ENCODE data around the gene DHX35.

GRCh38 chr20:38979434-38979833 is 17.3 kb downstream of the DHX35 start:
- TF ChIP-seq EP300 (conservative IDR thresholded peaks at IDR 0.05; ENCODE audit: poor library complexity, severe bottlenecking) (no peak), POLR2AphosphoS5 (IDR thresholded peaks at IDR 0.05) (no peak), EZH2 (IDR thresholded peaks at IDR 0.05; ENCODE audit: borderline replicate concordance, insufficient read depth, low read length, poor library complexity, severe bottlenecking) (no peak)
- TF ChIP-seq, protein P1, sequence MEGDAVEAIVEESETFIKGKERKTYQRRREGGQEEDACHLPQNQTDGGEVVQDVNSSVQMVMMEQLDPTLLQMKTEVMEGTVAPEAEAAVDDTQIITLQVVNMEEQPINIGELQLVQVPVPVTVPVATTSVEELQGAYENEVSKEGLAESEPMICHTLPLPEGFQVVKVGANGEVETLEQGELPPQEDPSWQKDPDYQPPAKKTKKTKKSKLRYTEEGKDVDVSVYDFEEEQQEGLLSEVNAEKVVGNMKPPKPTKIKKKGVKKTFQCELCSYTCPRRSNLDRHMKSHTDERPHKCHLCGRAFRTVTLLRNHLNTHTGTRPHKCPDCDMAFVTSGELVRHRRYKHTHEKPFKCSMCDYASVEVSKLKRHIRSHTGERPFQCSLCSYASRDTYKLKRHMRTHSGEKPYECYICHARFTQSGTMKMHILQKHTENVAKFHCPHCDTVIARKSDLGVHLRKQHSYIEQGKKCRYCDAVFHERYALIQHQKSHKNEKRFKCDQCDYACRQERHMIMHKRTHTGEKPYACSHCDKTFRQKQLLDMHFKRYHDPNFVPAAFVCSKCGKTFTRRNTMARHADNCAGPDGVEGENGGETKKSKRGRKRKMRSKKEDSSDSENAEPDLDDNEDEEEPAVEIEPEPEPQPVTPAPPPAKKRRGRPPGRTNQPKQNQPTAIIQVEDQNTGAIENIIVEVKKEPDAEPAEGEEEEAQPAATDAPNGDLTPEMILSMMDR (IDR thresholded peaks at IDR 0.05; ENCODE audit: poor library complexity, severe bottlenecking): no peak
- TF ChIP-seq, protein P2, sequence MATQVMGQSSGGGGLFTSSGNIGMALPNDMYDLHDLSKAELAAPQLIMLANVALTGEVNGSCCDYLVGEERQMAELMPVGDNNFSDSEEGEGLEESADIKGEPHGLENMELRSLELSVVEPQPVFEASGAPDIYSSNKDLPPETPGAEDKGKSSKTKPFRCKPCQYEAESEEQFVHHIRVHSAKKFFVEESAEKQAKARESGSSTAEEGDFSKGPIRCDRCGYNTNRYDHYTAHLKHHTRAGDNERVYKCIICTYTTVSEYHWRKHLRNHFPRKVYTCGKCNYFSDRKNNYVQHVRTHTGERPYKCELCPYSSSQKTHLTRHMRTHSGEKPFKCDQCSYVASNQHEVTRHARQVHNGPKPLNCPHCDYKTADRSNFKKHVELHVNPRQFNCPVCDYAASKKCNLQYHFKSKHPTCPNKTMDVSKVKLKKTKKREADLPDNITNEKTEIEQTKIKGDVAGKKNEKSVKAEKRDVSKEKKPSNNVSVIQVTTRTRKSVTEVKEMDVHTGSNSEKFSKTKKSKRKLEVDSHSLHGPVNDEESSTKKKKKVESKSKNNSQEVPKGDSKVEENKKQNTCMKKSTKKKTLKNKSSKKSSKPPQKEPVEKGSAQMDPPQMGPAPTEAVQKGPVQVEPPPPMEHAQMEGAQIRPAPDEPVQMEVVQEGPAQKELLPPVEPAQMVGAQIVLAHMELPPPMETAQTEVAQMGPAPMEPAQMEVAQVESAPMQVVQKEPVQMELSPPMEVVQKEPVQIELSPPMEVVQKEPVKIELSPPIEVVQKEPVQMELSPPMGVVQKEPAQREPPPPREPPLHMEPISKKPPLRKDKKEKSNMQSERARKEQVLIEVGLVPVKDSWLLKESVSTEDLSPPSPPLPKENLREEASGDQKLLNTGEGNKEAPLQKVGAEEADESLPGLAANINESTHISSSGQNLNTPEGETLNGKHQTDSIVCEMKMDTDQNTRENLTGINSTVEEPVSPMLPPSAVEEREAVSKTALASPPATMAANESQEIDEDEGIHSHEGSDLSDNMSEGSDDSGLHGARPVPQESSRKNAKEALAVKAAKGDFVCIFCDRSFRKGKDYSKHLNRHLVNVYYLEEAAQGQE (IDR thresholded peaks at IDR 0.05; ENCODE audit: borderline replicate concordance): no peak

Measured in neural cell (in vitro differentiated cells).